Hepatocyte (in vitro differentiated cells): Measurements from ENCODE around the gene WDR48.

ENCODE experiments used
- CTCF ChIP-seq: fragments of 200-600 bp; sonication (generic); IDR thresholded peaks from 2 replicates; pipeline ENCODE4 v1.5.1; 2016; ENCODE audit warnings: antibody characterized with exemption, mild to moderate bottlenecking; ENCODE audit not compliant: poor library complexity
- EZH2 ChIP-seq: fragments of 200-600 bp; sonication (generic); IDR thresholded peaks from 2 replicates; pipeline ENCODE4 v1.6.1; 2016; ENCODE audit warnings: antibody characterized with exemption, mild to moderate bottlenecking, borderline replicate concordance
- EZH2phosphoT487 ChIP-seq: fragments of 200-600 bp; sonication (generic); IDR thresholded peaks from one replicate; pipeline ENCODE4 v1.6.1; 2018; ENCODE audit warnings: antibody characterized with exemption, mild to moderate bottlenecking, low read depth, moderate library complexity; ENCODE audit not compliant: unreplicated experiment, severe bottlenecking

- no peak for TF ChIP-seq CTCF
- no peak for TF ChIP-seq EZH2
- no peak for TF ChIP-seq EZH2phosphoT487
These were observed 55.8 kb downstream of the WDR48 start, which contains the start of the genes GORASP1 and TTC21A for GRCh38 chr3:39107388-39108199.
